DOHH2 (cell line): ENCODE results near the gene ASPN.

Source experiments
- H3F3A ChIP-seq: fragments of 200-600 bp; sonication (generic), shearing (Covaris generic); 2 replicates; pipeline ENCODE4 v1.6.0; 2016; ENCODE audit warnings: antibody characterized with exemption, mild to moderate bottlenecking; ENCODE audit not compliant: control insufficient read depth, insufficient read depth
- H3K27ac ChIP-seq: fragments of 200-600 bp; sonication (generic); 2 replicates; pipeline ENCODE4 v1.5.1; 2014; ENCODE audit warnings: low read depth, mild to moderate bottlenecking, low read length, moderate library complexity
- H3K27me3 ChIP-seq: fragments of 200-600 bp; sonication (generic); 2 replicates; pipeline ENCODE4 v1.6.1; 2014; ENCODE audit warnings: mild to moderate bottlenecking, low read length, mixed read lengths; ENCODE audit not compliant: control insufficient read depth
- H3K36me3 ChIP-seq: fragments of 200-600 bp; sonication (generic); 2 replicates; pipeline ENCODE4 v1.6.1; 2014; ENCODE audit warnings: mild to moderate bottlenecking, low read length, moderate library complexity, mixed read lengths; ENCODE audit not compliant: control insufficient read depth
- H3K4me1 ChIP-seq: fragments of 200-600 bp; sonication (generic); 2 replicates; pipeline ENCODE4 v1.6.1; 2014; ENCODE audit warnings: mild to moderate bottlenecking, low read length, mixed read lengths; ENCODE audit not compliant: control insufficient read depth
- H3K4me2 ChIP-seq: fragments of 200-600 bp; sonication (generic); 2 replicates; pipeline ENCODE4 v1.6.0; 2014; ENCODE audit warnings: mild to moderate bottlenecking, low read length, moderate library complexity
- H3K4me3 ChIP-seq: fragments of 200-600 bp; sonication (generic); 2 replicates; pipeline ENCODE4 v1.5.1; 2014; ENCODE audit warnings: mild to moderate bottlenecking, low read length, mixed read lengths
- H3K79me2 ChIP-seq: fragments of 200-600 bp; sonication (generic); 2 replicates; pipeline ENCODE4 v1.6.1; 2014; ENCODE audit warnings: mild to moderate bottlenecking, low read length, mixed read lengths; ENCODE audit not compliant: control insufficient read depth
- H3K9me2 ChIP-seq: fragments of 200-600 bp; sonication (generic); replicated peaks from 2 replicates; pipeline ENCODE4 v1.6.1; 2014; ENCODE audit warnings: mild to moderate bottlenecking, low read length, mixed read lengths; ENCODE audit not compliant: control insufficient read depth
- H3K9me3 ChIP-seq: fragments of 200-600 bp; sonication (generic); 2 replicates; pipeline ENCODE4 v1.6.1; 2014; ENCODE audit warnings: antibody characterized with exemption, low read length, mixed read lengths; ENCODE audit not compliant: control insufficient read depth, insufficient read depth
- H4K20me1 ChIP-seq: fragments of 200-600 bp; sonication (generic); 2 replicates; pipeline ENCODE4 v1.6.0; 2014; ENCODE audit warnings: low read depth, mild to moderate bottlenecking, antibody characterized with exemption, low read length, moderate library complexity; ENCODE audit not compliant: control insufficient read depth, insufficient read depth
- EZH2phosphoT487 ChIP-seq: fragments of 200-600 bp; sonication (generic); IDR thresholded peaks from 2 replicates; pipeline ENCODE4 v1.6.1; 2017; ENCODE audit warnings: borderline replicate concordance, mild to moderate bottlenecking, antibody characterized with exemption, low read length, moderate library complexity, mixed read lengths
- TF ChIP-seq, protein P1 (sequence below): fragments of 200-600 bp; sonication (generic); IDR thresholded peaks from one replicate; pipeline ENCODE4 v1.5.1; 2014; ENCODE audit warnings: antibody characterized with exemption, mild to moderate bottlenecking, low read depth, low read length; ENCODE audit not compliant: poor library complexity, severe bottlenecking

The ASPN gene

GRCh38 chr9:92435263-92435662 lies 47.0 kb downstream of the ASPN start:
- Histone ChIP-seq H3K4me3 (no peak overlapping the region), H3K4me1 (no peaks in the 10 kb centered on the region), H3K79me2 (no peaks in the 10 kb centered on the region), H3K27me3 (no peaks in the 10 kb centered on the region), H3K9me2 (no peaks in the 10 kb centered on the region), H4K20me1 (no peaks in the 10 kb centered on the region), H3K4me2 (no peak overlapping the region), H3K36me3 (no peaks in the 10 kb centered on the region), H3K27ac (no peak overlapping the region), H3F3A (no peaks in the 10 kb centered on the region), H3K9me3 (no peaks in the 10 kb centered on the region)
- TF ChIP-seq EZH2phosphoT487 = no peak
- TF ChIP-seq, protein P1, sequence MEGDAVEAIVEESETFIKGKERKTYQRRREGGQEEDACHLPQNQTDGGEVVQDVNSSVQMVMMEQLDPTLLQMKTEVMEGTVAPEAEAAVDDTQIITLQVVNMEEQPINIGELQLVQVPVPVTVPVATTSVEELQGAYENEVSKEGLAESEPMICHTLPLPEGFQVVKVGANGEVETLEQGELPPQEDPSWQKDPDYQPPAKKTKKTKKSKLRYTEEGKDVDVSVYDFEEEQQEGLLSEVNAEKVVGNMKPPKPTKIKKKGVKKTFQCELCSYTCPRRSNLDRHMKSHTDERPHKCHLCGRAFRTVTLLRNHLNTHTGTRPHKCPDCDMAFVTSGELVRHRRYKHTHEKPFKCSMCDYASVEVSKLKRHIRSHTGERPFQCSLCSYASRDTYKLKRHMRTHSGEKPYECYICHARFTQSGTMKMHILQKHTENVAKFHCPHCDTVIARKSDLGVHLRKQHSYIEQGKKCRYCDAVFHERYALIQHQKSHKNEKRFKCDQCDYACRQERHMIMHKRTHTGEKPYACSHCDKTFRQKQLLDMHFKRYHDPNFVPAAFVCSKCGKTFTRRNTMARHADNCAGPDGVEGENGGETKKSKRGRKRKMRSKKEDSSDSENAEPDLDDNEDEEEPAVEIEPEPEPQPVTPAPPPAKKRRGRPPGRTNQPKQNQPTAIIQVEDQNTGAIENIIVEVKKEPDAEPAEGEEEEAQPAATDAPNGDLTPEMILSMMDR = no peak

GRCh38 chr9:92432972-92433548 lies 49.2 kb downstream of the ASPN start:
- no peaks in the 10 kb centered on the region for H3K4me1 ChIP-seq
- TF ChIP-seq, protein P1 = no peak
- TF ChIP-seq EZH2phosphoT487 = no peak
- no peaks in the 10 kb centered on the region for H4K20me1 ChIP-seq
- H3K9me3 ChIP-seq = no peaks in the 10 kb centered on the region
- H3K79me2 ChIP-seq = no peaks in the 10 kb centered on the region
- H3K36me3 ChIP-seq = no peaks in the 10 kb centered on the region
- H3K4me2 ChIP-seq = no peak overlapping the region
- no peak overlapping the region for H3K4me3 ChIP-seq
- H3F3A ChIP-seq = no peaks in the 10 kb centered on the region
- no peaks in the 10 kb centered on the region for H3K27me3 ChIP-seq
- no peaks in the 10 kb centered on the region for H3K9me2 ChIP-seq
- no peak overlapping the region for H3K27ac ChIP-seq

DNA sequence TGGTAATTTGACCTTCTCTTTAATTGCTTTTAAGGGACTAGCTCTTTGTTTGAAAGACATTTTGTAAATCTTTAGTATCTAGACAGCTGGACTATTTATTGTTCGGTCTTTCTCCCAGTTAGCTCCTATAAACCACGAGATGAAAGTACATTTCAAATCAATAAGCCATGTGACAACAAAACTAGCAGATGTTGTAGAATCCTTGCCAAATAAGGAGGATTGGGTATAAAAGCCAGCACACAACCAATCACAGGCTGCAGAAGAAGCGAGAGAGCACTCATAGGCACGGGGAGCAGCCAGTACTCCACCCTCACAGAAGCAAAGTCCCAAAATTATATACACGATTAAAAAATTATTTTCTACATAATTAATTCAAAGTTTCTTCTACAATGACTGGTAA lies 50.0 kb downstream of the ASPN start:
- Histone ChIP-seq H3K9me2 (no peaks in the 10 kb centered on the region), H3K4me2 (no peak overlapping the region), H3K79me2 (no peaks in the 10 kb centered on the region), H3K36me3 (no peaks in the 10 kb centered on the region), H3K27ac (no peak overlapping the region), H3K4me1 (no peaks in the 10 kb centered on the region), H3F3A (no peaks in the 10 kb centered on the region), H4K20me1 (no peaks in the 10 kb centered on the region), H3K27me3 (no peaks in the 10 kb centered on the region), H3K9me3 (no peaks in the 10 kb centered on the region), H3K4me3 (no peak overlapping the region)
- TF ChIP-seq, protein P1 = no peak
- no peak for TF ChIP-seq EZH2phosphoT487
